IMR-90 (cell line): Measurements from ENCODE around the gene DIP2A.
"Not testable (repeated sequence)": the region's sequence is repeated elsewhere in the genome, so short reads cannot be mapped to it uniquely, and the experiment has no call there.

ENCODE experiments used
- BHLHE40 ChIP-seq: fragments of 150-350 bp; IDR thresholded peaks from 2 replicates; pipeline ENCODE4 v1.6.1; 2016; ENCODE audit warnings: mild to moderate bottlenecking, low read depth, low read length
- CEBPB ChIP-seq: IDR thresholded peaks from 2 replicates; pipeline ENCODE4 v1.6.1; 2012; ENCODE audit warnings: low read depth, low read length, improper control_type of control experiment
- MAFK ChIP-seq: IDR thresholded peaks from 2 replicates; pipeline ENCODE4 v1.6.1; 2012; ENCODE audit warnings: low read depth, low read length, improper control_type of control experiment
- MAZ ChIP-seq: IDR thresholded peaks from 2 replicates; pipeline ENCODE4 v1.6.1; 2012; ENCODE audit warnings: low read depth, mild to moderate bottlenecking, low read length, improper control_type of control experiment, moderate library complexity, borderline replicate concordance
- MXI1 ChIP-seq: IDR thresholded peaks from 2 replicates; pipeline ENCODE4 v1.6.1; 2012; ENCODE audit warnings: low read depth, mild to moderate bottlenecking, low read length, moderate library complexity, borderline replicate concordance
- NFE2L2 ChIP-seq: fragments of 150-350 bp; IDR thresholded peaks from 2 replicates; pipeline ENCODE4 v1.6.1; 2016; ENCODE audit warnings: low read depth, mild to moderate bottlenecking, low read length
- POLR2A ChIP-seq: IDR thresholded peaks from 2 replicates; pipeline ENCODE4 v1.6.1; 2012; ENCODE audit warnings: mild to moderate bottlenecking, low read depth, low read length
- RAD21 ChIP-seq: IDR thresholded peaks from 2 replicates; pipeline ENCODE4 v1.6.1; 2012; ENCODE audit warnings: low read length, improper control_type of control experiment
- RCOR1 ChIP-seq: IDR thresholded peaks from 2 replicates; pipeline ENCODE4 v1.6.1; 2012; ENCODE audit warnings: mild to moderate bottlenecking, low read length, improper control_type of control experiment; ENCODE audit not compliant: insufficient replicate concordance
- RFX5 ChIP-seq: IDR thresholded peaks from 2 replicates; pipeline ENCODE4 v1.8.0; 2012; ENCODE audit warnings: low read depth, mild to moderate bottlenecking, low read length, moderate library complexity
- SMC3 ChIP-seq: fragments of 150-350 bp; IDR thresholded peaks from 2 replicates; pipeline ENCODE4 v1.6.1; 2016; ENCODE audit warnings: low read depth, mild to moderate bottlenecking, antibody characterized with exemption, low read length, moderate library complexity
- TF ChIP-seq, protein P1 (sequence below): conservative IDR thresholded peaks from 2 replicates; pipeline ENCODE4 v1.5.1; 2012; ENCODE audit warnings: mild to moderate bottlenecking, low read depth, low read length, improper control_type of control experiment

DNA sequence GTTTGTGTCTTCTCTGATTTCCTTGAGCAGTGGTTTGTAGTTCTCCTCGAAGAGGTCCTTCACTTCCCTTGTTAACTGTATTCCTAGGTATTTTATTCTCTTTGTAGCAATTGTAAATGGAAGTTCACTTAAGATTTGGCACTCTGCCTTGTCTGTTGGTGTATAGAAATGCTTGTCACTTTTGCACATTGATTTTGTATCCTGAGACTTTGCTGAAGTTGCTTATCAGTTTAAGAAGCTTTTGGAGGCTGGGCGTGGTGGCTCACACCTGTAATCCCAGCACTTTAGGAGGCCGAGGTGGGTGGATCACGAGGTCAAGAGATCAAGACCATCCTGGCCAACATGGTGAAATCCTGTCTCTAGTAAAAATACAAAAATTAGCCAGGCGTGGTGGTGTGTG, 119.1 kb downstream of the DIP2A start:
- TF ChIP-seq, protein P1, sequence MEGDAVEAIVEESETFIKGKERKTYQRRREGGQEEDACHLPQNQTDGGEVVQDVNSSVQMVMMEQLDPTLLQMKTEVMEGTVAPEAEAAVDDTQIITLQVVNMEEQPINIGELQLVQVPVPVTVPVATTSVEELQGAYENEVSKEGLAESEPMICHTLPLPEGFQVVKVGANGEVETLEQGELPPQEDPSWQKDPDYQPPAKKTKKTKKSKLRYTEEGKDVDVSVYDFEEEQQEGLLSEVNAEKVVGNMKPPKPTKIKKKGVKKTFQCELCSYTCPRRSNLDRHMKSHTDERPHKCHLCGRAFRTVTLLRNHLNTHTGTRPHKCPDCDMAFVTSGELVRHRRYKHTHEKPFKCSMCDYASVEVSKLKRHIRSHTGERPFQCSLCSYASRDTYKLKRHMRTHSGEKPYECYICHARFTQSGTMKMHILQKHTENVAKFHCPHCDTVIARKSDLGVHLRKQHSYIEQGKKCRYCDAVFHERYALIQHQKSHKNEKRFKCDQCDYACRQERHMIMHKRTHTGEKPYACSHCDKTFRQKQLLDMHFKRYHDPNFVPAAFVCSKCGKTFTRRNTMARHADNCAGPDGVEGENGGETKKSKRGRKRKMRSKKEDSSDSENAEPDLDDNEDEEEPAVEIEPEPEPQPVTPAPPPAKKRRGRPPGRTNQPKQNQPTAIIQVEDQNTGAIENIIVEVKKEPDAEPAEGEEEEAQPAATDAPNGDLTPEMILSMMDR, result not testable (repeated sequence)
- TF ChIP-seq NFE2L2, BHLHE40, POLR2A, RAD21, RCOR1, RFX5, MAFK, MAZ, MXI1, CEBPB, SMC3: not testable (repeated sequence)
